ENCODE data around the gene SMAD6.

Gene SMAD6

GRCh38 chr15:66738116-66738515 is 36.1 kb downstream of the SMAD6 start:
- TF ChIP-seq TAF1 (IDR thresholded peaks at IDR 0.05; ENCODE audit: borderline replicate concordance, insufficient read depth, low read length) (no peak), SIN3A (IDR thresholded peaks at IDR 0.05; ENCODE audit: borderline replicate concordance, insufficient read depth, low read length) (no peak), FOXP2 (optimal IDR thresholded peaks at IDR 0.05; ENCODE audit: borderline replicate concordance, extremely low read depth, extremely low read length, insufficient read depth) (no peak)
- TF ChIP-seq, protein P1, sequence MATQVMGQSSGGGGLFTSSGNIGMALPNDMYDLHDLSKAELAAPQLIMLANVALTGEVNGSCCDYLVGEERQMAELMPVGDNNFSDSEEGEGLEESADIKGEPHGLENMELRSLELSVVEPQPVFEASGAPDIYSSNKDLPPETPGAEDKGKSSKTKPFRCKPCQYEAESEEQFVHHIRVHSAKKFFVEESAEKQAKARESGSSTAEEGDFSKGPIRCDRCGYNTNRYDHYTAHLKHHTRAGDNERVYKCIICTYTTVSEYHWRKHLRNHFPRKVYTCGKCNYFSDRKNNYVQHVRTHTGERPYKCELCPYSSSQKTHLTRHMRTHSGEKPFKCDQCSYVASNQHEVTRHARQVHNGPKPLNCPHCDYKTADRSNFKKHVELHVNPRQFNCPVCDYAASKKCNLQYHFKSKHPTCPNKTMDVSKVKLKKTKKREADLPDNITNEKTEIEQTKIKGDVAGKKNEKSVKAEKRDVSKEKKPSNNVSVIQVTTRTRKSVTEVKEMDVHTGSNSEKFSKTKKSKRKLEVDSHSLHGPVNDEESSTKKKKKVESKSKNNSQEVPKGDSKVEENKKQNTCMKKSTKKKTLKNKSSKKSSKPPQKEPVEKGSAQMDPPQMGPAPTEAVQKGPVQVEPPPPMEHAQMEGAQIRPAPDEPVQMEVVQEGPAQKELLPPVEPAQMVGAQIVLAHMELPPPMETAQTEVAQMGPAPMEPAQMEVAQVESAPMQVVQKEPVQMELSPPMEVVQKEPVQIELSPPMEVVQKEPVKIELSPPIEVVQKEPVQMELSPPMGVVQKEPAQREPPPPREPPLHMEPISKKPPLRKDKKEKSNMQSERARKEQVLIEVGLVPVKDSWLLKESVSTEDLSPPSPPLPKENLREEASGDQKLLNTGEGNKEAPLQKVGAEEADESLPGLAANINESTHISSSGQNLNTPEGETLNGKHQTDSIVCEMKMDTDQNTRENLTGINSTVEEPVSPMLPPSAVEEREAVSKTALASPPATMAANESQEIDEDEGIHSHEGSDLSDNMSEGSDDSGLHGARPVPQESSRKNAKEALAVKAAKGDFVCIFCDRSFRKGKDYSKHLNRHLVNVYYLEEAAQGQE (IDR thresholded peaks at IDR 0.05; ENCODE audit: insufficient read depth in 1 of 2, low read depth in 2 of 2, low read length in 2 of 2): no peak

GRCh38 chr15:66738595-66738994 is 36.6 kb downstream of the SMAD6 start:
- no peak for TF ChIP-seq FOXP2 (optimal IDR thresholded peaks at IDR 0.05; ENCODE audit: borderline replicate concordance, extremely low read depth, extremely low read length, insufficient read depth)
- TF ChIP-seq POLR2AphosphoS5 (IDR thresholded peaks at IDR 0.05; ENCODE audit: low read depth, low read length): no peak
- no peak for TF ChIP-seq SIN3A (IDR thresholded peaks at IDR 0.05; ENCODE audit: borderline replicate concordance, insufficient read depth, low read length)
- TF ChIP-seq, protein P1 (IDR thresholded peaks at IDR 0.05; ENCODE audit: insufficient read depth in 1 of 2, low read depth in 2 of 2, low read length in 2 of 2): no peak
- no peak for TF ChIP-seq TAF1 (IDR thresholded peaks at IDR 0.05; ENCODE audit: borderline replicate concordance, insufficient read depth, low read length)

DNA sequence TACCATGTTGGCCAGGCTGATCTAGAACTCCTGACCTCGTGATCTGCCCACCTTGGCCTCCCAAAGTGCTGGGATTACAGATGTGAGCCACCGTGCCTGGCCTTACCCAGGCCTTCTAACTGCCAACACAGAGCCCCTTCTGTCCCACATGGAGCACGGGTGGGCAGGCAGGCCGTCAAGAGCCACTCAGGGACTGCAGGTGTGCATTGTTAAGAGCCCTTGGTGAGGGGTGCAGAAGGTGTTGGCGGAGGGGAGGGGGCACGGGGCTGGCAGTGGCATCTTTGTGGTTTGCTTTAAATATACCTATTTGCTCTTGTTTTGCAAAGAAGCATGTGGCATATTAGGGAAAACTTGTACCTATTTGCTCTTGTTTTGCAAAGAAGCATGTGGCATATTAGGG is 37.3 kb downstream of the SMAD6 start:
- TF ChIP-seq SIN3A (IDR thresholded peaks at IDR 0.05; ENCODE audit: borderline replicate concordance, insufficient read depth, low read length) (no peak), TAF1 (IDR thresholded peaks at IDR 0.05; ENCODE audit: borderline replicate concordance, insufficient read depth, low read length) (no peak)
- TF ChIP-seq, protein P1 (IDR thresholded peaks at IDR 0.05; ENCODE audit: insufficient read depth in 1 of 2, low read depth in 2 of 2, low read length in 2 of 2): no peak

DNA sequence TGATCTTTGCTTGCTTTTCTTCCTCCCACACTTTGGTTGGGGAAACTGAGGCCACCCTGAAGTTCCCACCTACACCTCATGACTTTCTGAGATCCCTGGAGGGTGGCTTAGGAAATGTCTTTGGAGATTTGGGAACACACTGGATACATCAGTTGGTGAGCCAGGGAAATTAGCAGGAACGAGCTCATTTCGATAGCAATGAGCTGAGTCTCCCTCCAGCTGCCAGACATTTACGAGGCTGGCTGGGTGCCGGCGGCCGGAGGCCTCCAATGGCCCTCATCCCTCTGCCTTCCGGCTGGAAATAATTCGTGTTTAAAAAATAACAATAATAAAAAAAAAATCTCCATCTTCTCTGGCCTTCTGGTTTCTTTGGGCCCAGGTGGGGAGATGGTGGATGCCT is 38.8 kb downstream of the SMAD6 start:
- TF ChIP-seq SIN3A (IDR thresholded peaks at IDR 0.05; ENCODE audit: borderline replicate concordance, insufficient read depth, low read length): no peak
- TF ChIP-seq, protein P1 (IDR thresholded peaks at IDR 0.05; ENCODE audit: insufficient read depth in 1 of 2, low read depth in 2 of 2, low read length in 2 of 2): no peak

- TF ChIP-seq, protein P1 (IDR thresholded peaks at IDR 0.05; ENCODE audit: insufficient read depth in 1 of 2, low read depth in 2 of 2, low read length in 2 of 2): no peak
- TF ChIP-seq FOXP2 (optimal IDR thresholded peaks at IDR 0.05; ENCODE audit: borderline replicate concordance, extremely low read depth, extremely low read length, insufficient read depth): no peak
- TF ChIP-seq SIN3A (IDR thresholded peaks at IDR 0.05; ENCODE audit: borderline replicate concordance, insufficient read depth, low read length): no peak
- no peak for TF ChIP-seq POLR2AphosphoS5 (IDR thresholded peaks at IDR 0.05; ENCODE audit: low read depth, low read length)
- no peak for TF ChIP-seq TAF1 (IDR thresholded peaks at IDR 0.05; ENCODE audit: borderline replicate concordance, insufficient read depth, low read length)
These were observed 39.6 kb downstream of the SMAD6 start for GRCh38 chr15:66741646-66742045.

Data from PFSK-1 (cell line).